Karpas-422 (cell line): ENCODE results near the gene GPR179. TPM values are rescaled to one million over a fixed set of nuclear protein-coding genes. Genes with fewer than 3 reads are reported as not detected.

Experiments used
- DNase-seq: peaks from one replicate; pipeline ENCODE4 v3.0.0-alpha.2; 2015
- H2AFZ ChIP-seq: fragments of 200-600 bp; sonication (generic); 2 replicates; pipeline ENCODE4 v1.6.1; 2014; ENCODE audit warnings: antibody characterized with exemption, low read length, mixed read lengths
- H3K27ac ChIP-seq: fragments of 200-600 bp; sonication (generic); 2 replicates; pipeline ENCODE4 v1.5.1; 2014; ENCODE audit warnings: mild to moderate bottlenecking, low read length, moderate library complexity
- H3K27me3 ChIP-seq: fragments of 200-600 bp; sonication (generic); 2 replicates; pipeline ENCODE4 v1.6.1; 2014; ENCODE audit warnings: low read length, mixed read lengths
- H3K36me3 ChIP-seq: fragments of 200-600 bp; sonication (generic); 2 replicates; pipeline ENCODE4 v1.6.1; 2014; ENCODE audit warnings: low read length, mixed read lengths; ENCODE audit not compliant: insufficient read depth
- H3K4me1 ChIP-seq: fragments of 200-600 bp; sonication (generic); 2 replicates; pipeline ENCODE4 v1.6.1; 2014; ENCODE audit warnings: mild to moderate bottlenecking, low read length, mixed read lengths
- H3K4me2 ChIP-seq: fragments of 200-600 bp; sonication (generic); 2 replicates; pipeline ENCODE4 v1.6.1; 2014; ENCODE audit warnings: low read length, low read depth, mild to moderate bottlenecking; ENCODE audit not compliant: poor library complexity, severe bottlenecking
- H3K4me3 ChIP-seq: fragments of 200-600 bp; sonication (generic); 2 replicates; pipeline ENCODE4 v1.5.1; 2014; ENCODE audit warnings: mild to moderate bottlenecking, antibody characterized with exemption, low read length, mixed read lengths
- H3K79me2 ChIP-seq: fragments of 200-600 bp; sonication (generic); 2 replicates; pipeline ENCODE4 v1.6.1; 2014; ENCODE audit warnings: mild to moderate bottlenecking, low read length, mixed read lengths
- H3K9ac ChIP-seq: fragments of 200-600 bp; sonication (generic); 2 replicates; pipeline ENCODE4 v1.6.0; 2014; ENCODE audit warnings: low read length
- H3K9me2 ChIP-seq: fragments of 200-600 bp; sonication (generic), shearing (Covaris generic); replicated peaks from 2 replicates; pipeline ENCODE4 v1.6.0; 2014; ENCODE audit warnings: mild to moderate bottlenecking, low read length, moderate library complexity; ENCODE audit not compliant: insufficient read depth
- H3K9me3 ChIP-seq: fragments of 300-700, 200-600 bp; sonication (generic); 2 replicates; pipeline ENCODE4 v1.6.1; 2014; ENCODE audit warnings: low read length, mixed read lengths
- H4K20me1 ChIP-seq: fragments of 200-600 bp; sonication (generic); 2 replicates; pipeline ENCODE4 v1.6.1; 2014; ENCODE audit warnings: mild to moderate bottlenecking, antibody characterized with exemption, low read length, low read depth; ENCODE audit not compliant: insufficient read depth
- total RNA-seq: library from RNA; depleted of rRNA; stranded (reverse); fragments of >200 nt; shearing (Covaris generic); gene quantifications from 2 replicates; pipeline ENCODE4 v1.2.3, GENCODE V29; 2014; ENCODE audit warnings: low replicate concordance; rRNA removed

Gene GPR179, protein sequence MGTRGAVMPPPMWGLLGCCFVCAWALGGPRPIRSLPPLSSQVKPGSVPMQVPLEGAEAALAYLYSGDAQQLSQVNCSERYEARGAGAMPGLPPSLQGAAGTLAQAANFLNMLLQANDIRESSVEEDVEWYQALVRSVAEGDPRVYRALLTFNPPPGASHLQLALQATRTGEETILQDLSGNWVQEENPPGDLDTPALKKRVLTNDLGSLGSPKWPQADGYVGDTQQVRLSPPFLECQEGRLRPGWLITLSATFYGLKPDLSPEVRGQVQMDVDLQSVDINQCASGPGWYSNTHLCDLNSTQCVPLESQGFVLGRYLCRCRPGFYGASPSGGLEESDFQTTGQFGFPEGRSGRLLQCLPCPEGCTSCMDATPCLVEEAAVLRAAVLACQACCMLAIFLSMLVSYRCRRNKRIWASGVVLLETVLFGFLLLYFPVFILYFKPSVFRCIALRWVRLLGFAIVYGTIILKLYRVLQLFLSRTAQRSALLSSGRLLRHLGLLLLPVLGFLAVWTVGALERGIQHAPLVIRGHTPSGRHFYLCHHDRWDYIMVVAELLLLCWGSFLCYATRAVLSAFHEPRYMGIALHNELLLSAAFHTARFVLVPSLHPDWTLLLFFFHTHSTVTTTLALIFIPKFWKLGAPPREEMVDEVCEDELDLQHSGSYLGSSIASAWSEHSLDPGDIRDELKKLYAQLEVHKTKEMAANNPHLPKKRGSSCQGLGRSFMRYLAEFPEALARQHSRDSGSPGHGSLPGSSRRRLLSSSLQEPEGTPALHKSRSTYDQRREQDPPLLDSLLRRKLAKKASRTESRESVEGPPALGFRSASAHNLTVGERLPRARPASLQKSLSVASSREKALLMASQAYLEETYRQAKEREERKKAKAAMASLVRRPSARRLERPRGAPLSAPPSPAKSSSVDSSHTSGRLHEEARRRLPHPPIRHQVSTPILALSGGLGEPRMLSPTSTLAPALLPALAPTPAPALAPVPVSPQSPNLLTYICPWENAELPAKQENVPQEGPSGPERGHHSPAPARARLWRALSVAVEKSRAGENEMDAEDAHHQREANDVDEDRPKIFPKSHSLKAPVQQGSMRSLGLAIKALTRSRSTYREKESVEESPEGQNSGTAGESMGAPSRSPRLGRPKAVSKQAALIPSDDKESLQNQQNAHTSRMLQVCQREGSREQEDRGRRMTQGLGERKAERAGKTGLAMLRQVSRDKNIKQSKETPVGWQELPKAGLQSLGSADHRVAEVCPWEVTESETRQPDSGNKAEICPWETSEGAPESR (N-terminal part only)
- total RNA-seq = 0.04 and 0.22 TPM in 2 replicates

- H3K27ac ChIP-seq = no peak within 1 kb of the TSS
- H3K4me1 ChIP-seq = no peaks in the 10 kb centered on the region
- H4K20me1 ChIP-seq = no peaks in the 10 kb centered on the region
- no peaks in the 10 kb centered on the region for H3K9me2 ChIP-seq
- no peaks in the 10 kb centered on the region for H3K27me3 ChIP-seq
- H3K9ac ChIP-seq = no peak within 1 kb of the TSS
- no peaks in the 10 kb centered on the region for H3K79me2 ChIP-seq
- no peaks in the 10 kb centered on the region for H3K9me3 ChIP-seq
- H3K4me3 ChIP-seq = no peak within 1 kb of the TSS
- no peak for DNase-seq
- H3K4me2 ChIP-seq = no peak within 1 kb of the TSS
- H3K36me3 ChIP-seq = no peaks in the 10 kb centered on the region
- H2AFZ ChIP-seq = no peak within 1 kb of the TSS
Measured at GRCh38 chr17:38343608-38344419, at the start of gene GPR179. GPR179 (minus strand) TSS chr17:38343956; CDS start chr17:38343789, 167 bp downstream.

GRCh38 chr17:38379448-38379847, 35.7 kb upstream of the GPR179 start:
- Histone ChIP-seq H3K4me1 (peaks cover 8% of the 10 kb centered on the region), H2AFZ (no peak overlapping the region)

GRCh38 chr17:38369124-38369886, 25.5 kb upstream of the GPR179 start:
- H2AFZ ChIP-seq = no peak overlapping the region
- no peaks in the 10 kb centered on the region for H3K27me3 ChIP-seq
- no peak overlapping the region for H3K4me2 ChIP-seq
- peaks cover 5% of the 10 kb centered on the region for H3K79me2 ChIP-seq
- H3K9me2 ChIP-seq = no peaks in the 10 kb centered on the region
- no peaks in the 10 kb centered on the region for H4K20me1 ChIP-seq
- H3K9ac ChIP-seq = no peak overlapping the region
- no peak overlapping the region for H3K27ac ChIP-seq
- H3K9me3 ChIP-seq = no peaks in the 10 kb centered on the region
- DNase-seq = no peak
- H3K4me1 ChIP-seq = peaks cover 3% of the 10 kb centered on the region
- H3K36me3 ChIP-seq = peaks cover 32% of the 10 kb centered on the region
- H3K4me3 ChIP-seq = no peak overlapping the region

More at GRCh38 chr17:38379448-38379847, 35.7 kb upstream of the GPR179 start:
- no peaks in the 10 kb centered on the region for H3K9me2 ChIP-seq
- H3K4me2 ChIP-seq = no peak overlapping the region
- H3K9ac ChIP-seq = no peak overlapping the region
- H3K36me3 ChIP-seq = peaks cover 25% of the 10 kb centered on the region; the same call in 1 of the 2 replicates
- H3K9me3 ChIP-seq = no peaks in the 10 kb centered on the region
- no peak overlapping the region for H3K27ac ChIP-seq
- no peak overlapping the region for H3K4me3 ChIP-seq
- no peaks in the 10 kb centered on the region for H3K27me3 ChIP-seq
- no peak for DNase-seq
- H4K20me1 ChIP-seq = no peaks in the 10 kb centered on the region
- peaks cover under 1% of the 10 kb centered on the region; the same call in 1 of the 2 replicates for H3K79me2 ChIP-seq

DNA sequence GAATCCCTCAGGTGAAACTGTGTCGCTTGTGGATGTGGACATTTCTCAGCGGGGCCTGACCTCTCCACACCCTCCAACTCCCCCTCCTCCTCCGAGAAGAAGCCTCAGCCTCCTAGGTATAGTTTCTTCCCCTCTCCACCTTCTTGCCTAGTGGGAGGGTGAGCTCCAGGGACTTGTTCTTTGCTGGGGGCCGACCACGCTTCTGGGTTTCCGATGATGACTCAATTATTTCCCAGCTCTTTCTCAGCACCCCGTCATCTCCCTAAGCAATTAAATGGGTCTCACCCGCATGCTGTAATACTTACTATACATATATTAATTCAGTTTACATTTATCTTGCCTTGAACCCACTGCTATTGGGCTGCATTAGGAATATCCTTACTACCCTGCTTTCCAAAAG, 21.0 kb upstream of the GPR179 start:
- H3K4me1 ChIP-seq = peaks cover 5% of the 10 kb centered on the region
- H3K9ac ChIP-seq = no peak overlapping the region
- no peak overlapping the region for H2AFZ ChIP-seq
- no peak overlapping the region for H3K4me2 ChIP-seq
- no peak overlapping the region for H3K4me3 ChIP-seq
- no peak for DNase-seq
- peaks cover 30% of the 10 kb centered on the region for H3K79me2 ChIP-seq
- H3K27ac ChIP-seq = no peak overlapping the region
- peaks cover 18% of the 10 kb centered on the region; the same call in 1 of the 2 replicates for H3K36me3 ChIP-seq
- H3K9me2 ChIP-seq = no peaks in the 10 kb centered on the region
- H3K27me3 ChIP-seq = no peaks in the 10 kb centered on the region
- H3K9me3 ChIP-seq = no peaks in the 10 kb centered on the region
- 0 out of 2 replicates have a peak, but pooled peaks cover 5% of the 10 kb centered on the region for H4K20me1 ChIP-seq

- H3K27me3 ChIP-seq = no peaks in the 10 kb centered on the region
- 0 out of 2 replicates have a peak, but pooled peaks cover 5% of the 10 kb centered on the region for H4K20me1 ChIP-seq
- H3K9ac ChIP-seq = no peak overlapping the region
- H3K79me2 ChIP-seq = peaks cover 45% of the 10 kb centered on the region
- H3K4me3 ChIP-seq = no peak overlapping the region
- no peak for DNase-seq
- H3K9me3 ChIP-seq = no peaks in the 10 kb centered on the region
- H2AFZ ChIP-seq = no peak overlapping the region
- no peak overlapping the region for H3K27ac ChIP-seq
- H3K4me2 ChIP-seq = no peak overlapping the region
- peaks cover 11% of the 10 kb centered on the region; the same call in 1 of the 2 replicates for H3K36me3 ChIP-seq
- no peaks in the 10 kb centered on the region for H3K9me2 ChIP-seq
- H3K4me1 ChIP-seq = peaks cover 7% of the 10 kb centered on the region
Measured at GRCh38 chr17:38363016-38363415, 19.3 kb upstream of the GPR179 start.

- Histone ChIP-seq H3K4me3 (no peak overlapping the region), H3K4me2 (no peak overlapping the region), H2AFZ (no peak overlapping the region), H3K9ac (no peak overlapping the region), H4K20me1 (0 out of 2 replicates have a peak, but pooled peaks cover 5% of the 10 kb centered on the region), H3K27me3 (no peaks in the 10 kb centered on the region), H3K9me3 (no peaks in the 10 kb centered on the region), H3K27ac (no peak overlapping the region), H3K36me3 (peaks cover 6% of the 10 kb centered on the region; the same call in 1 of the 2 replicates), H3K4me1 (peaks cover 17% of the 10 kb centered on the region), H3K9me2 (no peaks in the 10 kb centered on the region), H3K79me2 (peaks cover 57% of the 10 kb centered on the region)
- DNase-seq = no peak
Measured at GRCh38 chr17:38361694-38362465, 18.1 kb upstream of the GPR179 start.
